ENCODE data around the gene YEATS2.

DNA sequence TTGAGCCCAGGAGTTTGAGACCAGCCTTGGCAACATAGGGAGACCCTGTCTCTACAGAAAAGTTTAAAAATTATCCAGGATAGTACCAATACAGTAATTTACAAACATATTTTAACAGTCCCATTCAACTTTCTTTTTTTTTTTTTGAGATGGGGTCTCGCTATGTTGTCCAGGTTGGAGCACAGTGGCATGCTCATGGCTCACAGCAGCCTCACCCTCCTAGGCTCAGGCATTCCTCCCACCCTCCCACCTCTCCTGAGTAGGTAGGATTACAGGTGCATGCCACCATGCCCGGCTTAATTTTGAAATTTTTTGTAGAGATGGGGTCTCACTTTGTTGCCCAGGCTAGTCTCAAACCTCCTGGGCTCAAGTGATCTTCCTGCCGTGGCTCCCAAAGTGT is 140.3 kb downstream of the YEATS2 start:
- TF ChIP-seq, protein P1, sequence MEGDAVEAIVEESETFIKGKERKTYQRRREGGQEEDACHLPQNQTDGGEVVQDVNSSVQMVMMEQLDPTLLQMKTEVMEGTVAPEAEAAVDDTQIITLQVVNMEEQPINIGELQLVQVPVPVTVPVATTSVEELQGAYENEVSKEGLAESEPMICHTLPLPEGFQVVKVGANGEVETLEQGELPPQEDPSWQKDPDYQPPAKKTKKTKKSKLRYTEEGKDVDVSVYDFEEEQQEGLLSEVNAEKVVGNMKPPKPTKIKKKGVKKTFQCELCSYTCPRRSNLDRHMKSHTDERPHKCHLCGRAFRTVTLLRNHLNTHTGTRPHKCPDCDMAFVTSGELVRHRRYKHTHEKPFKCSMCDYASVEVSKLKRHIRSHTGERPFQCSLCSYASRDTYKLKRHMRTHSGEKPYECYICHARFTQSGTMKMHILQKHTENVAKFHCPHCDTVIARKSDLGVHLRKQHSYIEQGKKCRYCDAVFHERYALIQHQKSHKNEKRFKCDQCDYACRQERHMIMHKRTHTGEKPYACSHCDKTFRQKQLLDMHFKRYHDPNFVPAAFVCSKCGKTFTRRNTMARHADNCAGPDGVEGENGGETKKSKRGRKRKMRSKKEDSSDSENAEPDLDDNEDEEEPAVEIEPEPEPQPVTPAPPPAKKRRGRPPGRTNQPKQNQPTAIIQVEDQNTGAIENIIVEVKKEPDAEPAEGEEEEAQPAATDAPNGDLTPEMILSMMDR (conservative IDR thresholded peaks at IDR 0.05; ENCODE audit: low read length), result no peak
- no peak for TF ChIP-seq EZH2phosphoT487 (IDR thresholded peaks at IDR 0.05; ENCODE audit: borderline replicate concordance)

Data from Loucy (cell line).